ENCODE results near the gene PXMP2.

Gene PXMP2

GRCh38 chr12:132698341-132698740 lies 11.0 kb downstream of the PXMP2 start:
- no peak for DNase-seq

- DNase-seq, result no peak
Measured at GRCh38 chr12:132700212-132700822, 12.9 kb downstream of the PXMP2 start.

- DNase-seq, result no peak
Measured at GRCh38 chr12:132702640-132703039, 15.3 kb downstream of the PXMP2 start.

GRCh38 chr12:132703641-132704040 lies 16.3 kb downstream of the PXMP2 start:
- no peak for DNase-seq

- no peak for DNase-seq
Measured at GRCh38 chr12:132707241-132707640, 19.9 kb downstream of the PXMP2 start.

- DNase-seq, result no peak
Measured at GRCh38 chr12:132708150-132708549, 20.8 kb downstream of the PXMP2 start.

- no peak for DNase-seq
Measured at GRCh38 chr12:132710043-132710404, 22.6 kb downstream of the PXMP2 start.

GRCh38 chr12:132710405-132711079 lies 23.2 kb downstream of the PXMP2 start, which contains the start of gene PGAM5:
PGAM5 (plus strand) TSS chr12:132710842; CDS start chr12:132710877, 35 bp downstream.
- DNase-seq, result peak; percentile 88

GRCh38 chr12:132711080-132711843 lies 23.9 kb downstream of the PXMP2 start:
- no peak for DNase-seq

- DNase-seq, result no peak
Measured at GRCh38 chr12:132713123-132713522, 25.7 kb downstream of the PXMP2 start.

GRCh38 chr12:132715874-132716273 lies 28.5 kb downstream of the PXMP2 start:
- DNase-seq, result no peak

- no peak for DNase-seq
Measured at GRCh38 chr12:132716356-132716755, 29.0 kb downstream of the PXMP2 start.

- DNase-seq, result no peak
Measured at GRCh38 chr12:132717011-132717410, 29.6 kb downstream of the PXMP2 start.

GRCh38 chr12:132717531-132718387 lies 30.4 kb downstream of the PXMP2 start:
- DNase-seq, result no peak

GRCh38 chr12:132718644-132719043 lies 31.3 kb downstream of the PXMP2 start:
- DNase-seq, result no peak

GRCh38 chr12:132719141-132719953 lies 32.0 kb downstream of the PXMP2 start:
- DNase-seq, result no peak

GRCh38 chr12:132719954-132720324 lies 32.6 kb downstream of the PXMP2 start:
- DNase-seq, result no peak

- DNase-seq, result no peak
Measured at GRCh38 chr12:132720606-132721345, 33.4 kb downstream of the PXMP2 start.

- DNase-seq, result no peak
Measured at GRCh38 chr12:132723015-132723763, 35.8 kb downstream of the PXMP2 start.

- no peak for DNase-seq
Measured at GRCh38 chr12:132723764-132724140, 36.4 kb downstream of the PXMP2 start.
